ENCODE data around the gene ZMYND8. TPM values are rescaled to one million over a fixed set of nuclear protein-coding genes. Genes with fewer than 3 reads are reported as not detected.

The ZMYND8 gene
- total and polyA plus RNA-seq, 11 donors: 11.3 to 46.4 (median 28.7) TPM

- Histone ChIP-seq H3K4me3 (no peak overlapping the region), H3K27ac (peak overlapping the region in 2 of 12 donors; percentile 4 to 41), H3K27me3 (no peaks in the 10 kb centered on the region), H3K9me3 (no peaks in the 10 kb centered on the region), H3K4me1 (peaks cover 0 to 30% (median 12%) of the 10 kb centered on the region in 12 donors), H3K36me3 (peaks cover 0 to 100% (median 72%) of the 10 kb centered on the region in 9 donors)
- DNase-seq: no peak
- intact Hi-C loops (cut with DNase I): no loop called here
- TF ChIP-seq POLR2A (IDR thresholded peaks at IDR 0.05) (no peak), CTCF (IDR thresholded peaks at IDR 0.05) (no peak)
- ATAC-seq: no peak
- WGBS, 4 donors: 85 to 88% (median 87%) methylated on average over 16 of the region's 16 CpGs
These were observed 125.0 kb downstream of the ZMYND8 start for GRCh38 chr20:47231382-47232039.

- ATAC-seq: peak in 1 of 4 donors; percentile 25
- intact Hi-C loops (cut with DNase I): no loop called here
These were observed 125.7 kb downstream of the ZMYND8 start for GRCh38 chr20:47230811-47231256.

GRCh38 chr20:47228654-47229053, 127.8 kb downstream of the ZMYND8 start:
- 42 to 56% (median 43%) methylated on average over 5 of the region's 5 CpGs for WGBS, 4 donors
- Histone ChIP-seq H3K27ac (peak overlapping the region in 6 of 12 donors; percentile 26 to 51 (median 44)), H3K36me3 (peaks cover 0 to 96% (median 69%) of the 10 kb centered on the region in 9 donors), H3K4me1 (peaks cover 0 to 30% (median 12%) of the 10 kb centered on the region in 12 donors), H3K27me3 (no peaks in the 10 kb centered on the region), H3K9me3 (no peaks in the 10 kb centered on the region), H3K4me3 (no peak overlapping the region)
- peak in 4 of 5 donors; percentile 37 to 66 (median 50) for DNase-seq
- TF ChIP-seq CTCF (IDR thresholded peaks at IDR 0.05) (no peak), POLR2A (IDR thresholded peaks at IDR 0.05) (no peak)
- intact Hi-C loops (cut with DNase I): no loop called here
- ATAC-seq: peak; percentile 80 to 92 (median 90)

More at GRCh38 chr20:47230811-47231256, 125.7 kb downstream of the ZMYND8 start:
- no peaks in the 10 kb centered on the region for H3K27me3 ChIP-seq
- H3K36me3 ChIP-seq: peaks cover 0 to 100% (median 72%) of the 10 kb centered on the region in 9 donors
- DNase-seq: no peak
- H3K4me1 ChIP-seq: peaks cover 0 to 30% (median 12%) of the 10 kb centered on the region in 12 donors
- 84 to 89% (median 87%) methylated on average over 8 of the region's 8 CpGs for WGBS, 4 donors
- no peak for TF ChIP-seq POLR2A (IDR thresholded peaks at IDR 0.05)
- no peak for TF ChIP-seq CTCF (IDR thresholded peaks at IDR 0.05)
- H3K9me3 ChIP-seq: no peaks in the 10 kb centered on the region
- no peak overlapping the region for H3K4me3 ChIP-seq
- H3K27ac ChIP-seq: peak overlapping the region in 1 of 12 donors; percentile 11

GRCh38 chr20:47227576-47227975, 128.9 kb downstream of the ZMYND8 start:
- no peak for ATAC-seq
- 92 to 94% (median 92%) methylated on average over 9 of the region's 9 CpGs for WGBS, 4 donors
- peaks cover 0 to 96% (median 74%) of the 10 kb centered on the region in 9 donors for H3K36me3 ChIP-seq

More at GRCh38 chr20:47227576-47227975, 128.9 kb downstream of the ZMYND8 start:
- intact Hi-C loops (cut with DNase I): no loop called here
- H3K27me3 ChIP-seq: no peaks in the 10 kb centered on the region
- H3K9me3 ChIP-seq: no peaks in the 10 kb centered on the region
- DNase-seq: no peak
- no peak for TF ChIP-seq CTCF (IDR thresholded peaks at IDR 0.05)
- no peak for TF ChIP-seq POLR2A (IDR thresholded peaks at IDR 0.05)
- H3K4me3 ChIP-seq: no peak overlapping the region
- peaks cover 0 to 30% (median 12%) of the 10 kb centered on the region in 12 donors for H3K4me1 ChIP-seq
- no peak overlapping the region for H3K27ac ChIP-seq

Measured in heart left ventricle (tissue), 16 donors.